Measurements from ENCODE around the gene ANTKMT. TPM values are rescaled to one million over a fixed set of nuclear protein-coding genes. Genes with fewer than 3 reads are reported as not detected.

ANTKMT gene
- total and polyA plus RNA-seq, 2 experiments from 2014 or later = 38.8 to 81.8 TPM

DNA sequence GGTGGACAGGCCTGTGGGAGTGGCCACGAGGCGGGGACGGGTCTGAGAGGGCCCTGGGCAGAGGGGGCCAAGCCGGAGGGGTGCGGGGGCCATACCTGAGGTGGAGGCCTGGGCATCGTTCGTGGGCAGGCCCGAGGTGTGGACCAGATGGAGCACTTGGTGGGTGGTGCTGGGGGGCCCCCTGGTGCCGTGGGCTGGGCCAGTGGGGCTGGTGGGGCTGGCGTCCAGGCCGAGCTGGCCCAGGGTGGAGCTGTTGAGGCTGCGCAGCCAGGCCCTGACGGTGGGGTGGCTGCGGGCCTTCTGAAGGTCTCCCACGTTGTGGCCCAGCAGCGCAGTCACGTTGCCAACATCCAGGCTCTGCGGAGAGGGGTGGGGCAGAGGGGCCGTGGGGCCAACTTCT lies 49.0 kb downstream of the ANTKMT start:
- Histone ChIP-seq H3K9me3 (ENCODE audit: low read depth) (no peaks in the 10 kb centered on the region), H3K9me2 (replicated peaks; ENCODE audit: insufficient read depth) (no peaks in the 10 kb centered on the region), H3K27me3 (no peaks in the 10 kb centered on the region), H3K4me1 (ENCODE audit: insufficient read depth) (no peaks in the 10 kb centered on the region), H3K27ac (no peak overlapping the region), H3K79me2 (no peaks in the 10 kb centered on the region), H3K36me3 (replicated peaks; ENCODE audit: insufficient read depth, low read depth) (no peaks in the 10 kb centered on the region), H3K4me2 (no peak overlapping the region), H4K20me1 (ENCODE audit: insufficient read depth, poor library complexity, severe bottlenecking) (no peaks in the 10 kb centered on the region), H2AFZ (no peak overlapping the region), H3K4me3 (no peak overlapping the region)
- 83% methylated on average over 13 of the region's 19 CpGs for WGBS (ENCODE audit: low lambda C conversion rate, missing lambda C conversion rate)
- no peak for DNase-seq (ENCODE audit: low spot score)
- no peak for TF ChIP-seq EZH2phosphoT487 (IDR thresholded peaks at IDR 0.05; ENCODE audit: low read depth, severe bottlenecking, unreplicated experiment)

GRCh38 chr16:770411-770810 lies 49.5 kb downstream of the ANTKMT start:
- Histone ChIP-seq H2AFZ (no peak overlapping the region), H3K9me2 (replicated peaks; ENCODE audit: insufficient read depth) (no peaks in the 10 kb centered on the region), H3K9me3 (ENCODE audit: low read depth) (no peaks in the 10 kb centered on the region), H3K27me3 (no peaks in the 10 kb centered on the region), H3K4me1 (ENCODE audit: insufficient read depth) (no peaks in the 10 kb centered on the region), H3K79me2 (no peaks in the 10 kb centered on the region), H3K4me2 (no peak overlapping the region), H3K27ac (no peak overlapping the region), H3K4me3 (no peak overlapping the region), H4K20me1 (ENCODE audit: insufficient read depth, poor library complexity, severe bottlenecking) (no peaks in the 10 kb centered on the region), H3K36me3 (replicated peaks; ENCODE audit: insufficient read depth, low read depth) (no peaks in the 10 kb centered on the region)
- no peak for DNase-seq (ENCODE audit: low spot score)
- TF ChIP-seq EZH2phosphoT487 (IDR thresholded peaks at IDR 0.05; ENCODE audit: low read depth, severe bottlenecking, unreplicated experiment) = no peak
- TF ChIP-seq, protein P1, sequence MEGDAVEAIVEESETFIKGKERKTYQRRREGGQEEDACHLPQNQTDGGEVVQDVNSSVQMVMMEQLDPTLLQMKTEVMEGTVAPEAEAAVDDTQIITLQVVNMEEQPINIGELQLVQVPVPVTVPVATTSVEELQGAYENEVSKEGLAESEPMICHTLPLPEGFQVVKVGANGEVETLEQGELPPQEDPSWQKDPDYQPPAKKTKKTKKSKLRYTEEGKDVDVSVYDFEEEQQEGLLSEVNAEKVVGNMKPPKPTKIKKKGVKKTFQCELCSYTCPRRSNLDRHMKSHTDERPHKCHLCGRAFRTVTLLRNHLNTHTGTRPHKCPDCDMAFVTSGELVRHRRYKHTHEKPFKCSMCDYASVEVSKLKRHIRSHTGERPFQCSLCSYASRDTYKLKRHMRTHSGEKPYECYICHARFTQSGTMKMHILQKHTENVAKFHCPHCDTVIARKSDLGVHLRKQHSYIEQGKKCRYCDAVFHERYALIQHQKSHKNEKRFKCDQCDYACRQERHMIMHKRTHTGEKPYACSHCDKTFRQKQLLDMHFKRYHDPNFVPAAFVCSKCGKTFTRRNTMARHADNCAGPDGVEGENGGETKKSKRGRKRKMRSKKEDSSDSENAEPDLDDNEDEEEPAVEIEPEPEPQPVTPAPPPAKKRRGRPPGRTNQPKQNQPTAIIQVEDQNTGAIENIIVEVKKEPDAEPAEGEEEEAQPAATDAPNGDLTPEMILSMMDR (IDR thresholded peaks at IDR 0.05; ENCODE audit: poor library complexity) = no peak
- TF ChIP-seq EZH2 (IDR thresholded peaks at IDR 0.05; ENCODE audit: borderline replicate concordance) = no peak
- 100% methylated on average over 1 of the region's 13 CpGs for WGBS (ENCODE audit: low lambda C conversion rate, missing lambda C conversion rate)

MicroRNAs encoded within 50 kb of the gene (microRNA counts, 767-probe panel; counts per million panel counts)
- microRNA hsa-miR-662 = not detected

Small RNAs within 50 kb of the gene (microRNA-seq; reads per million reads assigned to microRNA genes)
- not detected for gene MIR662

Small RNAs within 50 kb of the gene (small RNA-seq; reads per million reads assigned to genes)
- gene MIR662 = not detected

Other genes with a start within 250 kb of the ANTKMT start
- 41.7 and 51.0 TPM in 2 replicates for gene CAPN15, start 193.4 kb upstream of the ANTKMT start, total RNA-seq
- 42.7 and 47.9 TPM in 2 replicates for gene CAPN15, start 193.4 kb upstream of the ANTKMT start, polyA plus RNA-seq
- not detected in 2 replicates for gene PRR35, start 160.8 kb upstream of the ANTKMT start, total RNA-seq
- gene PRR35, start 160.8 kb upstream of the ANTKMT start, polyA plus RNA-seq = not detected in 2 replicates
- 1.0 and 1.2 TPM in 2 replicates for gene NHLRC4, start 154.1 kb upstream of the ANTKMT start, total RNA-seq
- gene NHLRC4, start 154.1 kb upstream of the ANTKMT start, polyA plus RNA-seq = 0.25 and 1.7 TPM in 2 replicates
- gene PIGQ, start 151.2 kb upstream of the ANTKMT start, total RNA-seq = 26.7 and 30.0 TPM in 2 replicates
- gene PIGQ, start 151.2 kb upstream of the ANTKMT start, polyA plus RNA-seq = 58.6 and 64.6 TPM in 2 replicates
- gene RAB40C, start 131.1 kb upstream of the ANTKMT start, total RNA-seq = 28.4 and 30.2 TPM in 2 replicates
- gene RAB40C, start 131.1 kb upstream of the ANTKMT start, polyA plus RNA-seq = 30.8 and 32.7 TPM in 2 replicates
- 0.24 and 0.43 TPM in 2 replicates for gene WFIKKN1, start 90.2 kb upstream of the ANTKMT start, total RNA-seq
- gene WFIKKN1, start 90.2 kb upstream of the ANTKMT start, polyA plus RNA-seq = 0.88 and 2.1 TPM in 2 replicates
- gene METTL26, start 84.8 kb upstream of the ANTKMT start, total RNA-seq = 75.4 and 77.9 TPM in 2 replicates
- gene METTL26, start 84.8 kb upstream of the ANTKMT start, polyA plus RNA-seq = 151 and 155 TPM in 2 replicates
- gene MCRIP2, start 79.3 kb upstream of the ANTKMT start, total RNA-seq = 43.0 and 61.4 TPM in 2 replicates
- 95.2 and 100 TPM in 2 replicates for gene MCRIP2, start 79.3 kb upstream of the ANTKMT start, polyA plus RNA-seq
- gene WDR90, start 71.8 kb upstream of the ANTKMT start, total RNA-seq = 6.4 and 14.4 TPM in 2 replicates
- gene WDR90, start 71.8 kb upstream of the ANTKMT start, polyA plus RNA-seq = 25.1 and 30.3 TPM in 2 replicates
- gene RHOT2, start 53.0 kb upstream of the ANTKMT start, total RNA-seq = 41.8 and 63.2 TPM in 2 replicates
- 158 and 201 TPM in 2 replicates for gene RHOT2, start 53.0 kb upstream of the ANTKMT start, polyA plus RNA-seq
- 2.3 and 3.4 TPM in 2 replicates for gene RHBDL1, start 45.5 kb upstream of the ANTKMT start, total RNA-seq
- 4.2 and 8.1 TPM in 2 replicates for gene RHBDL1, start 45.5 kb upstream of the ANTKMT start, polyA plus RNA-seq
- 116 TPM in 2 replicates for gene STUB1, start 40.7 kb upstream of the ANTKMT start, total RNA-seq
- gene STUB1, start 40.7 kb upstream of the ANTKMT start, polyA plus RNA-seq = 231 and 249 TPM in 2 replicates
- gene JMJD8, start 36.8 kb upstream of the ANTKMT start, total RNA-seq = 44.3 and 47.8 TPM in 2 replicates
- gene JMJD8, start 36.8 kb upstream of the ANTKMT start, polyA plus RNA-seq = 83.4 and 84.3 TPM in 2 replicates
- gene WDR24, start 30.7 kb upstream of the ANTKMT start, total RNA-seq = 6.7 and 15.1 TPM in 2 replicates
- 22.2 and 24.0 TPM in 2 replicates for gene WDR24, start 30.7 kb upstream of the ANTKMT start, polyA plus RNA-seq
- gene FBXL16, start 15.3 kb upstream of the ANTKMT start, total RNA-seq = 0.07 and 0.28 TPM in 2 replicates
- 0.28 and 0.38 TPM in 2 replicates for gene FBXL16, start 15.3 kb upstream of the ANTKMT start, polyA plus RNA-seq
- 8.3 and 22.7 TPM in 2 replicates for gene METRN, start 6.0 kb upstream of the ANTKMT start, total RNA-seq
- 68.1 and 80.4 TPM in 2 replicates for gene METRN, start 6.0 kb upstream of the ANTKMT start, polyA plus RNA-seq
- 2.2 and 3.4 TPM in 2 replicates for gene CCDC78, start 5.3 kb downstream of the ANTKMT start, total RNA-seq
- 5.8 and 6.8 TPM in 2 replicates for gene CCDC78, start 5.3 kb downstream of the ANTKMT start, polyA plus RNA-seq
- 14.5 and 15.5 TPM in 2 replicates for gene HAGHL, start 6.0 kb downstream of the ANTKMT start, total RNA-seq
- gene HAGHL, start 6.0 kb downstream of the ANTKMT start, polyA plus RNA-seq = 31.5 and 32.3 TPM in 2 replicates
- gene CIAO3, start 19.9 kb downstream of the ANTKMT start, total RNA-seq = 28.5 and 39.0 TPM in 2 replicates
- gene CIAO3, start 19.9 kb downstream of the ANTKMT start, polyA plus RNA-seq = 42.8 and 61.8 TPM in 2 replicates
- gene MSLN, start 39.6 kb downstream of the ANTKMT start, total RNA-seq = 2.4 and 2.5 TPM in 2 replicates
- gene MSLN, start 39.6 kb downstream of the ANTKMT start, polyA plus RNA-seq = 5.6 and 8.0 TPM in 2 replicates
- gene RPUSD1, start 67.2 kb downstream of the ANTKMT start, total RNA-seq = 25.2 and 27.6 TPM in 2 replicates
- 34.5 and 37.8 TPM in 2 replicates for gene RPUSD1, start 67.2 kb downstream of the ANTKMT start, polyA plus RNA-seq
- 5.1 and 9.7 TPM in 2 replicates for gene CHTF18, start 67.5 kb downstream of the ANTKMT start, total RNA-seq
- gene CHTF18, start 67.5 kb downstream of the ANTKMT start, polyA plus RNA-seq = 18.1 and 21.6 TPM in 2 replicates
- gene GNG13, start 79.6 kb downstream of the ANTKMT start, total RNA-seq = not detected in 2 replicates
- not detected in 2 replicates for gene GNG13, start 79.6 kb downstream of the ANTKMT start, polyA plus RNA-seq
- 25.8 and 27.2 TPM in 2 replicates for gene LMF1, start 249.8 kb downstream of the ANTKMT start, total RNA-seq
- 29.3 and 34.3 TPM in 2 replicates for gene LMF1, start 249.8 kb downstream of the ANTKMT start, polyA plus RNA-seq